Activated CD4-positive, alpha-beta T cell treated with anti-CD3 and anti-CD28 coated beads, Interleukin-2, amount 50 U/mL, for 16 hours (primary cell): ENCODE results near the gene ARHGAP21.
"Not testable (repeated sequence)": the region's sequence is repeated elsewhere in the genome, so short reads cannot be mapped to it uniquely, and the experiment has no call there.

ENCODE experiments used
- DNase-seq: peaks from one replicate; pipeline ENCODE4 v3.0.0-alpha.2; 2020

ARHGAP21 gene

DNA sequence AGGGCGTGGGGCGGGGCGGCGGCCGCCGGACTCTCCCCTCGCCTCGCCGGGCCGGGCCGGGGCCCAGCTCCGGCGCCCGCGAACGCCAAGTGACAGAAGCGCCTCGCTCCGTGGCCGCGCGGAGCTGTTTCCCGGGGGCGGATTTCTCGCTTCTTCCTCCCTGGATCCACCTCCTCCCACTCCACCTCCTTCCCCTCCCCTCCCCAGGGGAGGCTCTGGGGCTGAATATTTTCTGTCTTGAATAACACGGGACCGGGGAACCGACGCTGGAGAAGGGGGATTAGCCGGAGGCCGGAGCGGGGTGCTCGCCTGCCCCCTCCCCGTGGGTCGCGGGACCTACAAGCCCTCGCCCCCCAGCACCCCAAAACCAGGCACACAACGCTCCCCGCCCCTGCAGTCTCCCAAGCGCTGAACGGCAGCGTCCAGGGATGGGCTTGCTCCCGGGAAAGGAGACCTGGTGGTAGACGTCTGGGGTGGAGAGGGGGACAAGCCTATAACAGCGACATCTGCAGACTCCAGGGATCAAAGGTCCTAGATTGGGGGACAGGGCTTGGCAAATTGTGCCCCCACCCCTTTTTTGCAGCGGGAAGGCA, at the start of gene ARHGAP21:
ARHGAP21 (minus strand) TSS at position 100 of the 593 bp plus-strand sequence. CDS start 1,988 bp downstream, outside the sequence.
- peak; percentile 53 for DNase-seq

DNA sequence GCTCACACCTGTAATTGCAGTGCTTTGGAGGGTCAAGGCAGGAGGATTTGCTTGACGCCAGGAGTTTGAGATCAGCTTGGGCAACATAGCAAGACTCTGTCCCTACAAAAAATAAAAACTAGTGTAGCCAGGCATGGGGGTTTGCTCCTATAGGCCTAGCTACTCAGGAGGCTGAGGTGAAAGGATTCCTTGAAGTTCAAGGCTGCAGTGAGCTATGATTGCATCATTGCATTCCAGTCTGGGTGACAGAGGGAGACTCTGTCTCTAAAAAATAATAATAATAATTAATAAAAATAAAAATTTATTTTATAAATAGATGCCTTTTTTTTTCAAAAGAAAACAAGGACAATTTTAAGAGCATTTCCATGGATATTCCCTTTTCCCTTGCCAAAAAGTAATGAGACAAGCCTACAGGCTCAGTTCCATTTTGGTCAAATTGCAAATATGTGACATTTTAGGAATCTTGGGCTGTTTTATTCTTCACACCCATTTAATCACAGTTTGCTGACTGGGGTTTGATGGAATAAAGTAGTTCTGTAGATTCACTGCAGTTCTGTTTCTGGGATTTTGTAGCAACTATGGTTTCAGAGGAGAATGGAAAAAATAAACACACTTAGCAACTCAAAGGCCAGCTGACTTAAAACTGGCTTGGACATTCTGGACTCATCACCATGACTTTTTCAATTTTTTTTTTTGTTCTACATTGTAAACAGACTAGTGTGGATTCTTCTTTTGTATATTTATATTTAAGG, 48.4 kb upstream of the ARHGAP21 start:
- DNase-seq = no peak

DNA sequence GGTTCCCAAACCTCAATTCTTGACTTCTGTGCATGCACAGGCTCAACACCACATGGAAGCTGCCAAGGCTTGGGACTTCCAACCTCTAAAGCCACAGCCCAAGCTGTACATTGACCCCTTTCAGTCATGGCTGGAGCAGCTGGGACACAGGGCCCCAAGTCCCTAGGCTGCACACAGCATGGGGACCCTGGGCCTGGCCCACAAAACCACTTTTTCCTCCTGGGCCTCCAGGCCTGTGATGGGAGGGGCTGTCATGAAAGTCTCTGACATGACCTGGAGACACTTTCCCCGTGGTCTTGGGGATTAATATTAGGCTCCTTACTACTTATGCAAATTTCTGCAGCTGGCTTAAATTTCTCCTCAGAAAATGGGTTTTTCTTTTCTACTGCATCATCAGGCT, 41.3 kb upstream of the ARHGAP21 start:
- DNase-seq = not testable (repeated sequence)

DNA sequence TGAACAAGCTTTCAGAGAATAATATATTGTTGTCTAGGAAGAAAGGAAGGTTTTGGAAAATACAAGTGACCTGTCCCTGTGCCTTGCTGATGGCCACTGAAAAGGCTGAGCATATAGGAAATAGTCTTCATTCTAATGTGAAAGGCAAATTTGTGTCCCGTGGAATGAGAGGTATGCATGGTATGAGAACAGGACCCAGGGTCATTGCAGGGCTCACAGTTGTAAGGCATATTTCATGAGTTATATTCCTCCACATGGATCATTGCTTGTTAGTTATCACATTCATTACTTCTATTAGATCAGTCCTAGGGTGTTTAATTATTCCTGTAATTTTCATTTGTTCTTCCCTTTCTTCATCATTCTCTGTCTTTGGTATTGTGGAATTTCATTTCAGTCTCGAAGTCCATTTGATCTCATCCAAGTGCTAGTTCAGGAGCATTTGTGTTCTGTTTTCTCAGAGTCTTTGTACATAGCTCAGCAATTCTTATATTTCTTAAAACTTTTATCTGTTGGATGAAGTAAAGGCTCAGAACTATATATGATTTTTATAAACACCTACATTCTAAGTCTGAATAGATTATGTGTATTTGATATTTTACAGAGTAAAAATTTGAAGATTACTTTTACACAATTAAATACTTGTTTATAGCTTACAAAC, 39.4 kb upstream of the ARHGAP21 start:
- DNase-seq = no peak

DNA sequence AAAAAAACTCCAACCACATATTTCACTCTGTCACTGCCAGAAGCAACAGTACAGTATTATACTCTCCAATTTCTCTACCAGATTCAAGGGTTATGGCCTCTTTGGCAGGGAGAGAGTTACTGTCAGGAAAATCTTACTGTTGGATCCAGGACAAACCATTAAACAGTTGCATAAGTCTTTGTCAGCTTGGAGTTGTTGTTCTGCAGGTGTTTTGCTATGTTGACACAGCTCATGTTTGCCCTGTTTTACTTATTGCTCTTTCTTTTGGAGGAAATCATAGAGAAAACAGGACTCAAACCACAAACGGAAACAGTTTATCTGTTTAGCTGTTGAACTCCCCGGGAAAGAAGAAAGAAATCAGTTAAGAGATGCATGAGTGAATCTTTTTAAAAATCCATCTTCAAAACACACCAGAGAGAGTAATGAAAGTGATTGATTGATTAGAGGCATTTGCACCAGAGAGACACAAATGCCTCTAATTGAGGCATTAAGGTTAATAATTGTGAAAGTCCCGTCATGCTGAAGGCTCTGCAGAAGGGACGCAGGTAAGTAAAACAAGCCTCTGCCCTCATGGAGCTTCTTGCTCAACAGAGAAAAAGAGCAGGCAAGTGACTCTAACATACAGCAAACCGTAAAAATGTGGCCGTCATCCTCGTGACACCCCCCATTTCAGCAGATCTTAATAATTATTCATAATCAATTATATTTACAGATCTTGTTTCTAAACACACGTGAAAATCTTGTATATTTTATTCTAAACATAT, 38.7 kb upstream of the ARHGAP21 start:
- DNase-seq = no peak

DNA sequence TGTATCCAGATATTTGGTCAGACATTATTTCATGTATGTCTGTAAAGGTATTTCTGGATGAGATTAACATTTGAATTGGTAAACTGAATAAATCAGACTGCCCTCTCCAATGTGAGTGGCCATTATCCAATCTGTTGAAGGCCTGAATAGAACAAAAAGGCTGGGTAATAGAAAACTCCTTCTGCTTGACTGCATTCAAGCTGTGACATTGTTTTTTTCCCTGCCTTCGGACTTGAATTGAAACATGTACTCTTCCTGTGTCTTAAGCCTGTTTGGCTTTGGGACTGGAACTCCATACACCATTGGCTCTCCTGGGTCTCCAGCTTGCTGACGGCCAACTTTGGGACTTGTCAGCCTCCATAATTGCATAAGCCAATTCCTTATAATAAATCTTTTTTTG, 36.0 kb upstream of the ARHGAP21 start:
- no peak for DNase-seq

DNA sequence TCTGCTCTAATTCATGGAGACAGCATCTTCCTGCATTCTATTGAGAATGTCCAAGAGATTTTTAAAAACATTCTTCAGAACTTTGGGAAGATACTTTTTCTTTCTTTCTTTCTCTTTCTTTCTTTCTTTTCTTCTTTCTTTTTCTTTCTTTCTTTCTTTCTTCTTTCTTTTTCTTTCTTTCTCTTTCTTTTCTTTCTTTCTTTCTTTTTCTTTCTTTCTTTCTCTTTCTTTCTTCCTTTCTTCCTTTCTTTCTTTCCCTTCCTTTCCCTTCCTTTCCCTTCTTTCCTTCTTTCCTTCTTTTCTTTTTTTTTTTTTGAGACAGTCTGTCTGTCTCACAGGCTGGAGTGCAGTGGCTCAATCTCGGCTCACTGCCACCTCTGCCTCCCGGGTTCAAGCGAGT, 34.6 kb upstream of the ARHGAP21 start:
- not testable (repeated sequence) for DNase-seq

DNA sequence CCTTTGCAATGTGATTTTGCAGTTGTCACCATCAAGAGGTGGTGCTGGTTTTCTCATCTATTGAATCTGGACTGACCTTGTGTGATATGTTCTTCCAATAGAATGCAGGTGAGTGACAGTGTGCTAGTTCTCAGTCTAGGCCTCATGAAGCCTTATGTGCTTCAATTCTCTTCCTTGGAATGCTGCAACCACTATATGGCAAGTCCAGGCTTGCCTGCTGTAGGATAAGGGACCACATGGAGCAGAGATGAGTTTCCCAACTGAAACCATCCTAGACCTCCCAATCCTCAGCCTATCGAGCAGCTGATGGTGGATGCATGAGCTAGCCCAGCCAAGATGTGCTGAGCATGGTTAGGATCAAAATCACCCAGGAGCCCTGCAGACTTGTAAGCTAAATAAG, 32.6 kb upstream of the ARHGAP21 start:
- no peak for DNase-seq

DNA sequence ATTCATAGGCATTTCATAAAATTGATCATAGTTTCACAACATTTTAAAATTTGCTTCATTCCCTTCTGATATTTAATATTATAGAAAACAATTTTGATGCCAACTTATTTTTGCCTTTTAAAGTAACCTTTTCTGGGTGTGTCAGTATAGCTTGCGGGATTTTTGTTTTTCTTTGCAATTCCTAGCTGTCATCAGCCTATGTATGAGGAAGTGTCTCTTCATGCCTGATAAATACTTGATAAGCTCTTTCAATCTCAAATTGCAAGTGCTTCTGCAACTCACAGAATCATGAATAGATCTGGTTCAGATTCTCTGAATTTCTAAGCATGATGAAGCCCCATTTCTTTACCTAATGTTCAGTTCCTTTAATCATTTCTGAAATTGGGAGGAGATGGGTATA, 28.0 kb upstream of the ARHGAP21 start:
- no peak for DNase-seq

DNA sequence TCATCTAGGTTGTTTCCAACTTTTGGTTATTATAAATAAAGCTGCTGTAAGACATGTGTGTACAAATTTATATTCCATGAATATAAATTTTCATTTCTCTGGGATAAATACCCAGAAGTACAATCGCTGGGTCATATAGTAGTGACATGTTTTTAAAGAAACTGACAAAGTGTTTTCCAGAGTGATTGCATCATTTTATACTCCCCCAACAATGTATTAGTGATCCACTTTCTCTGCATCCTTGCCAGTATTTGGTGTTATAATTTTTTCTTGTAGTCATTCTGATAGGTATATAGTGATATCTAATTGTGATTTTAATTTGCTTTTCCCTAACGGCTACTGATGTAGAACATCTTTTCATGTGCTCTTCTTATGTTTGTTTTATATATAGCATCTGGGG, 27.0 kb upstream of the ARHGAP21 start:
- DNase-seq = no peak

DNA sequence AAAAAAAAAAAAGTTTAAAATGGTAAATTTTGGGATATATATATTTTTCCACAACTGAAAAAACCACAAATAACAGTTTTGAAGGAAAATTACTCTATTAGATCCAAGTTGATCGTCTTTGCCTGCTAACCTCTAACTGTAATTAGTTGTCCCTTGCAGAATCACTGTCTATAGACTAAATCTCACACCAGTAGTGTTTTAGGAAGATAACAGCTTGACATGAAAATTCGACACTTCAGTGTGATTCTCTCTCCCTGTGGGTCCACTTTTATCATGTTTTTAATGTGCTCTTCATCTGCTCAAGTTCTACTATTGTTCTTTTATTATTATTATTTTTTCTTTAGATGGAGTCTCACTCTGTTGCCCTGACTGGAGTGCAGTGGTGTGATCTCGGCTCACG, 24.5 kb upstream of the ARHGAP21 start:
- DNase-seq = no peak

DNA sequence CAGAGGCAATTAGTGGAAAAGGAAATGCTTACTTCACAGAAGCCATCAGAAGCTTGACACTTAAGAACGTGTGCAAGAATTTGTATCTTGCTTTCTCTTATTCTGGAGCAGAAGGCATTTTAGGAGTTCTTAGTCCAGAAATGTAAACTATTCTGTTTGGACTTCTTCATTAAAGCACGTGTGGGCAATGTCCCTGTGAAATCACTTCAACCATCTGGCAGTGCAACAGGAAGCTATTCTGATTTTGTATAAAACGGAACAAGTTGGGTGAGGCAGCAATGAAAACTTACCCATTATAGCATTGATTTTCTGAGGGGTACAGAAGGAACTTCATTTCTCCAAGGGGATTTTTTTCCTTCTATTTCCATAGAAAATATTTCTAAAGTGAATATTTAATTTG, 21.3 kb upstream of the ARHGAP21 start:
- DNase-seq = no peak

DNA sequence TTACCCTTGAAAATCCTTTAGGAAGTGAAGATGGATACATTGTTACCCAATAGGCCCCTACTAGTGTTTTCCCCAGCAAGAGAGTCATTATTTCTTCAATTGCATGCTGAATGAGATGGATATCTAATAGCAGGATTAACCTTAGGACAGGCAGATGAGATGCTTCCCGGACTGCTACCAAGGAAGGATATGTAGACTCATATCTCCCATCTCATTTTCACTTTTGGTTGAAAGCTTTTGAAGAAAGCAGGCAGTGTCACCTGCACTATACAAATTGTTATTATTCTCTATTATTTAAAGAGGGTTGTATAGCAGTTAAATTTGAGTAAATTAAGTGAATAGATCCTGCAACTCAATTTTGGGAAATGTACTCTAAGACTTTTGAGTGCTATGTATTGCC, 17.0 kb upstream of the ARHGAP21 start:
- DNase-seq = no peak

DNA sequence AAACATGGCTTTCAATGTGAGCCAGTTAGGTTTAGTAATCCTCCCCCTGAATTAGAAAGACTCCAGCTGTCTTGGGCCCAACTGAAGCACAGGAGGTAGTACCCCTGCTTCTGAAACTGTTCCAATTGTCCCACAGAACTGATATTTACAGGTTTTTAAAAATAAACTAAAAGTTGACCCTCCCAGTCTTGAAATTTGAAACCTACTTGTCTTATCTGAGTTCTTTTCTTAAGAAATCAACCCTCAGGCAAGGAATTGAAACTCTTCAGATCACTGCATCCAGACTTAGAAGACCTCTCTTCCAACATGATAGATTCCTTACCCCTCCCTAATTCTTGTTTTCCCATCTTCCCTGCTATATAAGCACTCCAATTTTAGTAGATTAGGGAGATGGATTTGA, 13.3 kb upstream of the ARHGAP21 start:
- DNase-seq = no peak

DNA sequence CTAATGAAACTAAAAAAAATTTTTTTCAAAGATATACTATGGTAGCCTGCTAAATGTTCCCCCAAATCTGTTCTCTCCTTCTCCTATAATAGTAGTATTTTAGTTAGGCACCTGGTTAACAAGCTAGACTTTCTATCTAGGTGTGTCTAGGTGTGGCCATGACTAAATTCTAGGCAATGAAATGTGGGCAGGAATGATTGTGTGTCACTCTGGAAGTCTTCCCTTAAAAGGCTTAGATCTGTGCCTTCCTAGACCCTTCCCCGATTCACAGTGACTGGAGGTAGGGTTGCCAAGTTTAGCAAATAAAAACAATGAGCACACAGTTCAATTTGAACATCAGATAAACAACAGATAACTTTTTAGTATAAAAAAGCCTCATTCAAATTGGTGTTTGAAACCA, 8.3 kb upstream of the ARHGAP21 start:
- no peak for DNase-seq

DNA sequence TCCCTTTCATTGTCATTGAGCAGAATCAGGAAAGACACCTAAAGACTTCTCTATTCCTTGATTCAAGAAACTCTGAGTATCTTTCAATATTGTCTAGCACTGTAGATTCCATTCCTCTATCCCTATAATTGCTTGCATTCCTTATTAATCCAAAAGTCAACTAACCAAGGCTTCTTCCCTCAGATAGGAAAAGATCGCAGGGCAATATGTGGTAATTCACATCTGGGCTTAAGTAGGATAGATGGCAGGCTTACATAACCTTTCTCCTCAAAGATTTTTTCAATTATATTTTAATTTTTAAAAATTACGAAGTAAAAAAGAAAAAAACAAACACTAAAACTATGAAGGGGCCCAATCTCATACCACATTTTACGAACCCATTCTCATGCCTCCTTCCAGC, 7.1 kb upstream of the ARHGAP21 start:
- DNase-seq = no peak

DNA sequence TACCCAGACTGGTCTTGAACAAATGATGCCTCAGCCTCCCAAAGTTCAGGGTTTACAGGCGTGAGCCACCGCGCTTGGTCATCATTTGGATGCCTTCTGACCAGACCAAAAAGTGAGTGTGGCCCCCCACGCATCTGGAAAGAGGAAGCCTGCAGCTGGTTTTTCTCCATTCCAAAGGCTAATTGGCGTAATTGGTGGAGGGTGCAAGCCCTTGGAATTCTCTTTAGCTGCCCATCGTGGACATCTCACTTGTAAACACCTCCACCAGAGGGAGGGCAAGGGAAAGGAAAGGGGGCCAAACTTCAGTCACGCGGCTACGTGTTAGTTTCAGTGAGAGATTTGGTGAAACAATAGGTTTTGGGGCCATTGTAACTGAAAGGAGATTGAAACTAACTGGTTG, 4.1 kb upstream of the ARHGAP21 start:
- DNase-seq = no peak

DNA sequence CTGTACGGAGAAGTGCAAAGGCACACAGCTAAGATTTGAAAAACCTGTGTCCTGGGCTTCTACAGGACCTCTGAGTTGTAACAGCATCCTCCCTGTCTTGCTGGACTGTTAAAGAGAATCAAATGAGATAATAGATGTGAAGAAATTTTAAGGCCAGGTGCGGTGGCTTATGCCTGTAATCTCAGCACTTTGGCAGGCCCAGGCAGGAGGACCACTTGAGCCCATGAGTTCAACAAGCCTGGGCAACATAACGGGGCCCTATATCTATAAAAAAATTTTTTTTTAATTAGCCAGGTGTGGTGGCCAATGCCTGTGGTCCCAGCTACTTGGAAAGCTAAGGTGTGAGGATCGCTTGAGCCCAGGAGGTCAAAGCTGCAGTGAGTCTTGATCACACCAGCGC, 2.9 kb upstream of the ARHGAP21 start:
- no peak for DNase-seq

DNA sequence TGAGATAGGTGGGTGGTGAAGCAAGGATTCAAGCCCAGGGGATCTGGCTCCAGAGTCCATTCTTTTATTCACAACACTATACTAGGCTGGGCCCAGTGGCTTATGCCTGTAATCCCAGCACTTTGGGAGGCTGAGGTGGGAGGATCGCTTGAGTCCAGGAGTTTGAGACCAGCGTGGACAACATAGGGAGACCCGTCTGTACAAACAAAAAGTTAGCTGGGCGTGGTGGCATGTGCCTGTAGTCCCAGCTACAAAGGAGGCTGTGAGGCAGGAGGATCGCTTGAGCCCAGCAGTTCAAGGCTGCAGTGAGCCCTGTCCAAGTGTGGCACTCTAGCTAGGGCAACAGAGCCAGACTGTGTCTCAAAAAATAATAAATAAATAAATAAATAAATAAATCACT, 2.3 kb upstream of the ARHGAP21 start:
- not testable (repeated sequence) for DNase-seq

DNA sequence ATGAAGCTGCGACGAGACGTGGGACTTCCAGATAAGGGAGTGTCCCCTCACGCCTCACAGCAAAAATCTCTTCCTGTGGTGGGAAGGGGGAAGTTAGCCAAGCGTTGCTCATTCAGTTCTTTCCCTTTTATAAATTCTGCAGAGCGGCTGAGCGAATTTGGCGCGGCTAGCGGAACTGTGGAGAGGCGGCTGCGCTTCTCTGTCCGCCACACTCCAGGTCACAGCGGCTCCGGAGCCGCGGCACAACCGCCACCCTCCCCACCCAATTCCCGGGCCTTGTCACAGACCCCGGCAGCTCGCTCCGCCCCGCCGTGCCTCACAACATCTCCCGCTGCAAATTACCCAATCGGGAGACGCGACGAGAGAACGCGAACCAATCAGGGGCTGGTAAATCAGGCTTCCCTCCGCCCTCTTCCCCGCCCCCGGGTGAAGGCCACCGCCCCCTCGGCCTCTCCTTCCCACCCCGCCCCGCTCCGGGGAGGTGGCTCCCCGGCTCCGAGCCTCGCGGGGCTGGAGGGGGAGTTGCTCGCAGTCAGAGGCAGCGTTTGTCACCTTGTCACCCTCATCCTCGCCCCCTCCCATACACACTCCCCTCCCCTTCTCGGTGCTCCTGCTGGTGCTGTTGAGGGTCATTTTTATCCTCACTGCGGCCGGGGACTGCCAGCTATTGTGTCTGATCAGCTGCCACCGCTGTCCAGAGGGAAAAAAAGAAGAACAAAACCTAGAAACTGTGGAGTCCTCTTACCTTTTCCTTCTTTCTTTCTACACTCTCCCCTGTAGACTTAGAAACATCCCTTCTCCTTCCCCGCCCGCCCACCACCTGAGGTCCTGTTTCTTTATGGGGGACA, 918 bp upstream of the ARHGAP21 start:
- DNase-seq = peak; percentile 97

DNA sequence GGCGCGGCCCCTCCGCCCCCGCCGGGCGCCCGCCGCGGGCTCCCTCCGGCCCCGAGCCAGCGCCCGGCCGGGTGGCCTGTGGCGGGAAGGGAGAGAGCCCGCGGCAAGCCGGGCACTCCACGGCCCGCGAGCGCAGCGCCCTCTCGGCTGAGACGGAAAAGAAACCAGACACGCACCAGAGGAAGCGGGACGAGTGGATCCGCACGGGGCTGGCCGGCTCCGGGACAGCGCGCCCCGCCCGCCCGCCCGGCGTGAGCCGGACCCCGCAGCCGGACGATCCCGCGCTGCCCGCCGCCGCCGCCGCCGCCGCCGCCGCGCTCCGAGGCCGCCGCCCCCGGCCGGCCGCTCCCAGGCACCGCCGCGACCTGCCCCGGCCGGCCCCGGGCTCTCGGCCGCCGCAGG, 300 bp downstream of the ARHGAP21 start:
- DNase-seq = no peak

DNA sequence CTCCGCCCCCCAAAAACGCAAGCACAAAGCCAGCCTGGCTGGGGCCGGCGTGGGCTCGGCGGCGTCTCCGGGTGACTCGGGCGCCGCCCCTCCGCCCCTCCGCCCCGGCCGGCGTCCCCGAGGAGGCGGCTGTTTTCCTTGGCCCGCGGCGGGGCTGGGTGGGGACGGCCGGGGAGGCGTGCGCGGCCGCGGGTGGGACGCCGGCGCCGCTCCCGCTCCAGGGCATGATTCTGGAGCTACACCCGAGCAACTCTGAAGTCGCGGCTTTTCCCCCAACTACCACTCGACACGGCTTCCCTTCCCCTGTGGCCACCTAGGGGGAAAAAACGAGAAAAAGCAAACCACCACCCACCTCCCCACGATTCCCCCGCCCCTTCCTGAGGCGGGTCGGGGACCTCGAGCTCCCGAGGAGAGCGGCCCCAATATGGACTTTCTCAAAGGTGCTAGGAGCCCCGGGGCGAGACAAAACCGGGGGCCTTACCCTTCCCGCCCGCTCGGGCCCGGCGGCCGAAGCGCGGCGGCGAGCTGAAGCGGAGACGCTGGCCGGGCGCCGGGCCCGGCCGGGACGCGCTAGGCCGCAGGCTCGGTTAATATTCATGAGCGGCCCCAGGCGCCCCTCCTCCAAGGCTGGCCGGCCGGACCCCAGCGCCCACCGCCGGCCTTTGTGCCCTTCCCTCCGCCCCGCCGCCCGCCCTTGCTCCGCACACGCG, 856 bp downstream of the ARHGAP21 start:
- DNase-seq = peak; percentile 66
